CD4-positive, alpha-beta T cell treated with Interleukin-15 for 1 hour (primary cell): Measurements from ENCODE around the gene TM4SF20.
A peak's percentile ranks its signal among the peaks of the same experiment; 100 is the strongest.
"Not testable (repeated sequence)": the region's sequence is repeated elsewhere in the genome, so short reads cannot be mapped to it uniquely, and the experiment has no call there.

Experiments used
- DNase-seq: peaks from one replicate; pipeline ENCODE4 v3.0.0-alpha.2; 2020

TM4SF20 gene

GRCh38 chr2:227366769-227367426 is 12.2 kb downstream of the TM4SF20 start:
- no peak for DNase-seq

DNA sequence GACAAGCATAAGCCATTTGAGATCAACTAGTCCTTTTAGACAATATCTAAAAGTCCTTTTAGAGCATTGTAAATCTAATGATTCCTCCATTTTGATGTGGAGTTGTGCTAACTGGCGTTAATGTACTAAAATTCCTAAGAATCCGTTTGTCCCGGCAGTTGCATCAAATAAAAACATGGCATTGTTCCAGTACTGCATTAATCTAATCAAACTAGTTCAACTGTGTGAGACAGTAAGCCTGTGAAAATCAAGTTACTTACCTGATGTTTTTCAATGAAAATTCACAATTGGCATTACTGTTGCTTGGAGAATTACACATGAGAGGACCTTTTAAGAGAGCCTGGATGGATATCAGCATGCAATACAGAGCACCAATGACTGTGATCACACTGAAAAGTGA is 13.3 kb downstream of the TM4SF20 start:
- DNase-seq = no peak

DNA sequence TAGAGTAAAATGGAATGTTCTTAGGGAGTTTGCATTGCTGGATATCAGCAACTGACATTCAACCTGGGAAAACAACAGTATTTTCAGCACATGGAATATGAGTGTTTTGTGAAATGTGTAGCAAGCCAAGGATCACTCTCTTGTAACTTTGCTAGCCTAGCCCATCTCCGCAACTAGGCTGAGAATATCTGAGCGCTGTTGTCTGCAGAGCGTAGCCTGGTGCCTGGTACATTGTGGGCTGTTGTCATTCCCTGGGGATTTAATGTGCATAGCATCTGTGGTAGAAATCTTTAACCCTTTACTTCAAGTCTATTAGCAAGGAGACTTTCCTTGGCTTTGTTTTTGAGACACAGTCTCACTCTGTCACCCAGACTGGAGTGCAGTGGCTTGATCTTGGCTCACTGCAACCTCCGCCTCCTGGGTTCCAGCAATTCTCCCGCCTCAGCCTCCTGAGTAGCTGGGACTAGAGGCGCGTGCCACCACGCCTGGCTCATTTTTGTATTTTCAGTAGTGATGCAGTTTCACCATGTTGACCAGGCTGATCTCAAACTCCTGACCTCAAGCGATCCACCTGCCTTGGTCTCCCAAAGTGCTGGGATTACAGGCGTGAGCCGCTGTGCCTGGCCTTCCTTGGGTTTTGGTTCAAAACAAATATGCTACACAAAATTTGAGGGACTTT is 14.4 kb downstream of the TM4SF20 start:
- DNase-seq = not testable (repeated sequence)

GRCh38 chr2:227363756-227364155 is 15.3 kb downstream of the TM4SF20 start:
- no peak for DNase-seq

GRCh38 chr2:227360351-227360750 is 18.8 kb downstream of the TM4SF20 start:
- no peak for DNase-seq

DNA sequence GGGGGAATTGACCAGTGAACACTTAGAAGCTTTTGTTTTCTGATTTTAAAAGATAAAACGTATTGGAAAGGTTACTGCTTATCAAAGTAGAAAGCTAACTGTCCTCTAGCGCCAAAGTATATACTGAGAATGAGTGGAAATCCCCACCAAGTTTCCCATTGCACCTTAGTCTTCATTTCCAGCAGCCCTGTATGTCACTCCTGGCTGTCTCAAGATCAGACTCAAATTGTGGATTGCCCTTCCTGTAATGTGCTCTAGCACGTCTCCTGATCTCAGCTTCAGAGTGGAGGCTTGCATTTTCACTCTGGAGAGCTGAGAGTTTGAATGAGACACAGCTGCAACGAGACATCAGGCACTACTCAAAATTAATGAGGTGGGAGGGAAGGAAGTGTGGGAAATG is 27.5 kb downstream of the TM4SF20 start:
- no peak for DNase-seq

DNA sequence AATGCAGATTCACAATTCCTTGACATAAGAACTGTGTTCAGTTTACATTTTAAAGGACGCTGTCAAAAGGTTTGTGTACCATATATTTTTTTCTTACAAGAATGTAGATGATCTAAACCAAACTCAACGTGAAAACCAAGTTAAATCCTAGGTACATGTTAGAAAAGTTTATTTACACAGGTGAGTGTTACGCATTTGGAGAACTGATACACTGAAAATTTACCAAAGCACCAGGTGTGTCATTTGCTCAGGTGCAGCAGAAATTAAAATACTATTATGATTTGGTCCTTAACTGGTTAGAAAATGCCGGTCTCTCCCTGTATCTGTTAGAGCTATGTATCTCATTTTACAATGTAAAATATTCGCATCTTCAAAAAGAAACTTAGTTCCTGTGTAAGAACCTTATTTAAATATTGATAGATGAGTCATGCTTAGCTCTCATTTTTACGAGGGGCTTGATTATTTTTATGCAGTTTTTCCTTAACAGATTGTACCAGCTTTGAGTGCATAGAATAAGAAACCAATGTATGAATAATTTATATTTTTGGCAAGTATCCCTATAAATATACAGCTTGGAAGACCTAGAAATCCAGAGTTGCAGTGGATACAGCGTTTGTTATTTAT is 29.0 kb downstream of the TM4SF20 start:
- DNase-seq = no peak

- no peak for DNase-seq
Observed at GRCh38 chr2:227348324-227348723, 30.8 kb downstream of the TM4SF20 start.

- DNase-seq = no peak
Observed at GRCh38 chr2:227347117-227347516, 32.0 kb downstream of the TM4SF20 start.

- DNase-seq = no peak
Observed at GRCh38 chr2:227344231-227344630, 34.9 kb downstream of the TM4SF20 start.

DNA sequence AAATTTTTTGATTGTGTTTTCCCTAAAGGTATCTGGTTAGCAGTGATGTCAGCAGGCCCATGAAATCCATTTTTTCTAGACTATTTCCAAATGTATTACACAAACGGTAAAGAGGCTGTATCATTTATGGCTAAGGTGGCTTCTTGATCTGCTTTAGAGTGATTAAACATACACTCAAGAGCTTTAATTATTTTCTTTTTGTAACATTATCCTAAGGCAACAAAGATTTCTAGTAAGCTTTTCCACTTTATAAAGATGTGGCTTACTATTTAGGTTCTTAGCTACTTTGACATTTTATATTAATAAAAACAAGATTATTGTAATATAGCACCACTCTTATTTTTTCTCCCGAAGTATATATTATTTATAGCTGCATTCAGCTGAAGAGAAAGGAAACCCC is 37.6 kb downstream of the TM4SF20 start:
- no peak for DNase-seq

DNA sequence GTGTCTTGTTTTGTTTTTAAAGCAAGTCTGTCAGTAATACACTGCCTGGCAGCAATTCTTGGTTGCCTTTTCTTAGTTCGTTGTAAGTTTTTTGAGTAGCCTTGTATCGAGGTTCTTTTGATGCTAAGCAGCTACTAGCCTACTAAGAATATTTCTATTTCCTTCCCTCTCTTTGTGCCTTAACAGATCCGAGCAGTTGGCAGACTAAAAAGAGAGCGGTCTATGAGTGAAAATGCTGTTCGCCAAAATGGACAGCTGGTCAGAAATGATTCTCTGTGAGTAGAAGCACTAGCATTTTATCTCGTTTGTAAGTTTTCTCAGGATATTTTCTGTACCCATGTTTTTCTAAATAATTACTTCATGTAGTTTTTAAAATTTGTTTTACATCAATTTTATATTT is 39.0 kb downstream of the TM4SF20 start:
- DNase-seq = no peak

- no peak for DNase-seq
Observed at GRCh38 chr2:227339098-227339599, 40.0 kb downstream of the TM4SF20 start.

DNA sequence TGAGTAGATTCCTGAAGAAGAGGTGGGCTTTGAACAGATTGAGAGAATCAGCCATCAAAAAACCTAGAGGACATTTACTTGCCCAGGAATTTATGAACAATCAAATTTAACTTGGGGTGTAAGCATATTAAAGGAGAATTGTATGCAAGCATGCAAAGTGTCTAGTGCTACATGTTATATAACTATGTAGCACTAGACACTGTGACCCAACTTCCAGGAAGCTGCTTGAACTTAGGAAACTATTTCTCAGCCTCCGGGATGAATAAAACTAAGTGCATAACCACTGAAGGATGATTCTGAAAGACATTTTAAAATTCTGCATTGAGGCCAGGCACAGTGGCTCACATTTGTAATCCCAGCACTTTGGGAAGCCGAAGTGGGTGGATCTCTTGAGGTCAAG is 41.7 kb downstream of the TM4SF20 start:
- DNase-seq = no peak

DNA sequence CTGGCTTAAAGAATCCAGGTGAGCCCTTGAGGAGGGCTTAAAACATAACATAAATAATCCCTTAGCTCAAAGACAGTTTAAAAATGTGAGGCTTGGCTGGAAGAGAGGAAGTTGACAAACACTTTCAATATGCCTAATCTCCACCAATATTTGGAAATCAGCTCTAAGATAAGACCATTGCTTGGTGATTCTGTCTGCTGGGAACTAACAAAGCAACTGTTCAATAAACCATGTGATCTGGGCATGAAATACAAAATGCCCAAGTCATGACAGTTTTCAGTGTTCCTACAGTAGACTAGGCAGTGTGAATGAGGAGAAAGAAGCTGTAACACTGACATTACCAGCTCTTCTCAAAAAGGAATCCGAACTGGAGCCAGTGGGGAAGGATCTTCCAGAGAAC is 43.4 kb downstream of the TM4SF20 start:
- DNase-seq = no peak

DNA sequence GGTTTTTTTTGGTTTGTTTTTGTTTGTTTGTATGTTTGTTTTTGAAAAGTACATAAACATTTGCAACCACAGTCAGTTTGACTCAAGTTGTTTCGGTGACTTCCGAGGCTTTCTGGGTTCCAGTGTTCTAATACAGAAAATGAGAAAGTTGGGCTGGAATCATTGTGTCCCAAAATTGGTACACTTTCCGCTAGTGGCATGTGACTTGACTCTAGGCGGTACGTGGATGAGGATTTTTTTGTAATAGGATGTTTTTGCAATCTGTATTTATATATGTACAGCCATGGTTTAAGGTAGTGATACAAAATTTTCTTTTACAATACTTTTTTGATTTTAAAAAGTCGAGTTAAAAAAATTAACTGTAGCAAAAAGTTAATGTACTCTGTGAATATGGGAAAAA is 52.3 kb downstream of the TM4SF20 start:
- DNase-seq = no peak

DNA sequence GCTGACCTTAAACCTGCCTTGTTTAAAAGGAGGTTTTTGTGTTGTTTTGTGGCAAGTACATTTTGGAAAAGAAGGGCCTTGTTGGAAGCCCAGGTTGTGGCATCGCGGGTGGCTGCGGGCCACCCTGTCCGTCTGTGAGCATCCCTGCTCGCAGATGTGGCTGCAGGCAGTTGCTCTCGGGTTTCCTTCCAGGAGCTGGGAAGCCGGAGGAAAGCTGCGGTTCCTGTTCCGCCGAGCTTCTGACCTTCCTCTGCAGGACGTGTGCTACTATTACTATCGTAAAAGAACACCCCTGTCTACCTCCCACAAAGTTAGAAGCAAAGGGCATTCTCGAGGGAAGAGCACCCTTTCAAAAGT is 53.3 kb downstream of the TM4SF20 start:
- DNase-seq = no peak

DNA sequence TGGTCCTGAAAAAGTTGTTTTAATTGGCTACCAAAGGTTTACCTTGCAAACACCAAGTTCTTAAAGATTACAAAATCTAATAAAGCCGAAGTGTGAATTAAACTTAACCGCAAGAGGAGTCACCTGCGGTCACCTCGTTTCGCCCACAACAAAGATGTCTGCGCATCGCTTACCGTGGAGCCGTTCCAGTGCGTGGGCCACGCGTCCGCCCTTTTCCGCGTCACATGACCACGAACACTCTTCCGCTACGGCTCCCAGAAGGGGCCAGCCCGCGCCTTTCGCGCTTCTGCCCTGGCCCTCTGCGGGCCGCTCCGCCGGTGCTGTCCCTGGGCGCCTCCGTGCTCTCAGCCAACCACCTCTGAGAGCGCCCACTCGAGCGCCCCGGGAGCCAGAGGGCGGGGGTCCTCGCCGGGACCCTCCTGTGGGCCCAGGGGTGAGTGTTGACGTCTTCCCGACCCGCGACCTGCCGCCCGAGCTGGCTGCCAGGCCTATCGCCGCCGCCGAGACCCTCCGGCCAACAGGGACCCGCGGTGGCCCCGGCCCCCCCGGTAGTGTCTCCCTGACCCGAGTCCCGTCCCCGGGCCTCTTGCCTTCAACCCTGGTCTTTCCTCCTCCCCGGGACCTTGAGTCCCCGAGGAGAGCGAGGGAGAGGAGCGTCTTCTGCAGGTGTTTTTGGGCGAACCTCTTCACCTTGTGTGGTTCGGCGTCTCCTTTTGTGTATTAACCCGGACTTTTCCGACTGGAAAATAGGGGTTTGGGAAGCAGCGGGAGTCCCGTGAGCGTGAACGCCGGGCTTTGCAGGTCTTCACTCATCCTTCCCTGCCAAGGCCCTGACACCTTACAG is 53.9 kb downstream of the TM4SF20 start, which contains the start of gene MFF:
TSS of gene MFF (plus strand) at position 257 of the 844 bp plus-strand sequence. CDS start 5,415 bp downstream, outside the sequence.
- peak; percentile 93 for DNase-seq

- no peak for DNase-seq
Observed at GRCh38 chr2:227324642-227324994, 54.5 kb downstream of the TM4SF20 start.

- no peak for DNase-seq
Observed at GRCh38 chr2:227323818-227324217, 55.3 kb downstream of the TM4SF20 start.

DNA sequence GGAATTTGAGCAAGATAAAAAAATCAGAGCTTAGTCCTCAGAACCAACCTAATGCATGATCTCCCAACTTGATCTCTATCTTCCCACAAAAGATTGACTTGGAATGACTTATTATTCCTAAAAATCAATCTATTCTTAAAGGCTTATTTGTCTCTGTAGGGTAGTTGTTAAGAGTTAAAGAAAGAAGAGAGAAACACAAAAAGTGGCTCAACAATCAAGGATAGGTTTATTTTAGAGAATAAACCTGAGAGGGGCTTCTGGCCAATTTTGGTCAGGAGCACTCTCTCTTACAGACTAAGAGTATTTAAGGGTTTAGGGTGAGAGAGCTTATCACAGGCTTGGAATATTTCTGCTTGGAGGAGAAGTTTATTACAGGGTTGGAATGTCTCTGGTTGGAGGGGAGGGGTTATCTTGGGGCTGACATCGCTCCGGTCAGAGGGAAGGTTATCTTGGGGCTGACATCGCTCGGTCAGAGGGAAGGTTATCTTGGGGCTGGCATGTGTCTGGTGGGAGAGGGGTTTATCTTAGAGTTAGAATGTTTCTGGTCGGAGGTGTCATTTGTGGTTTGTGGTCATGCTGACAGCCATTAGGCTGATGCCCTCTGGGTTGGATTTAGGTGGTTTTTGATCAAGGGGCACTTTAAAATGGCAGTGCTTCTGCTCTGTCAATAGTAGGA is 56.4 kb downstream of the TM4SF20 start:
- no peak for DNase-seq

GRCh38 chr2:227320305-227321094 is 58.6 kb downstream of the TM4SF20 start:
- no peak for DNase-seq
